ENCODE measurements around the gene CMKLR1. TPM values are rescaled to one million over a fixed set of nuclear protein-coding genes. Genes with fewer than 3 reads are reported as not detected.
A peak's percentile ranks its signal among the peaks of the same experiment; 100 is the strongest.

CMKLR1 gene
- total and polyA plus RNA-seq, 10 of the 15 experiments (the other 5 are each of a cell fraction or from before 2014, with no cell fraction given), result 13.8 to 52.3 (median 26.2) TPM

DNA sequence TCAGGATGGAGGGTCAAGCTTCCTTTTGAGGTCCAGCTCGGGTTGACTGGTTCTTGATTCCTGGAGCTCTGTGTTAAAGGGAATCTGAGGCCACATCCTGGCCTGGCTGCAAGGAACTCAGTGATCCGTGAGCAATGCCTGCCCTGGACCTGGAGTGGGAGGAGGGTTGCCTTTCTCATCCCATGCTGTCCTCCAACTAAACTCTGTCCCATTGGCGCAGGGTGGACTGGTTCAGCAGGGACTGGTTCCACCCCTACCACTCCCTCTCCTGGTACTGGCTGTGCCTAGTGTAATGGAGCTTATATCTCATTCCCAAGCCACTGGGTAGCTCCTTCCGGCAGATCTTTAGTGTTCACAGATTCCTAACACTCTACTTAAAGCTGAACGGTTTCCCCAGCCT, 3.9 kb upstream of the CMKLR1 start (continued):
- TF ChIP-seq, protein P1, sequence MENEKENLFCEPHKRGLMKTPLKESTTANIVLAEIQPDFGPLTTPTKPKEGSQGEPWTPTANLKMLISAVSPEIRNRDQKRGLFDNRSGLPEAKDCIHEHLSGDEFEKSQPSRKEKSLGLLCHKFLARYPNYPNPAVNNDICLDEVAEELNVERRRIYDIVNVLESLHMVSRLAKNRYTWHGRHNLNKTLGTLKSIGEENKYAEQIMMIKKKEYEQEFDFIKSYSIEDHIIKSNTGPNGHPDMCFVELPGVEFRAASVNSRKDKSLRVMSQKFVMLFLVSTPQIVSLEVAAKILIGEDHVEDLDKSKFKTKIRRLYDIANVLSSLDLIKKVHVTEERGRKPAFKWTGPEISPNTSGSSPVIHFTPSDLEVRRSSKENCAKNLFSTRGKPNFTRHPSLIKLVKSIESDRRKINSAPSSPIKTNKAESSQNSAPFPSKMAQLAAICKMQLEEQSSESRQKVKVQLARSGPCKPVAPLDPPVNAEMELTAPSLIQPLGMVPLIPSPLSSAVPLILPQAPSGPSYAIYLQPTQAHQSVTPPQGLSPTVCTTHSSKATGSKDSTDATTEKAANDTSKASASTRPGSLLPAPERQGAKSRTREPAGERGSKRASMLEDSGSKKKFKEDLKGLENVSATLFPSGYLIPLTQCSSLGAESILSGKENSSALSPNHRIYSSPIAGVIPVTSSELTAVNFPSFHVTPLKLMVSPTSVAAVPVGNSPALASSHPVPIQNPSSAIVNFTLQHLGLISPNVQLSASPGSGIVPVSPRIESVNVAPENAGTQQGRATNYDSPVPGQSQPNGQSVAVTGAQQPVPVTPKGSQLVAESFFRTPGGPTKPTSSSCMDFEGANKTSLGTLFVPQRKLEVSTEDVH (IDR thresholded peaks at IDR 0.05; ENCODE audit: low read depth, partially characterized antibody), result no peak
- no peak for TF ChIP-seq ZNF217 (IDR thresholded peaks at IDR 0.05)
- TF ChIP-seq TARDBP (IDR thresholded peaks at IDR 0.05; ENCODE audit: borderline replicate concordance), result no peak
- TF ChIP-seq, protein P2, sequence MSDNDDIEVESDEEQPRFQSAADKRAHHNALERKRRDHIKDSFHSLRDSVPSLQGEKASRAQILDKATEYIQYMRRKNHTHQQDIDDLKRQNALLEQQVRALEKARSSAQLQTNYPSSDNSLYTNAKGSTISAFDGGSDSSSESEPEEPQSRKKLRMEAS (IDR thresholded peaks at IDR 0.05; ENCODE audit: low read depth, low read length), result no peak

DNA sequence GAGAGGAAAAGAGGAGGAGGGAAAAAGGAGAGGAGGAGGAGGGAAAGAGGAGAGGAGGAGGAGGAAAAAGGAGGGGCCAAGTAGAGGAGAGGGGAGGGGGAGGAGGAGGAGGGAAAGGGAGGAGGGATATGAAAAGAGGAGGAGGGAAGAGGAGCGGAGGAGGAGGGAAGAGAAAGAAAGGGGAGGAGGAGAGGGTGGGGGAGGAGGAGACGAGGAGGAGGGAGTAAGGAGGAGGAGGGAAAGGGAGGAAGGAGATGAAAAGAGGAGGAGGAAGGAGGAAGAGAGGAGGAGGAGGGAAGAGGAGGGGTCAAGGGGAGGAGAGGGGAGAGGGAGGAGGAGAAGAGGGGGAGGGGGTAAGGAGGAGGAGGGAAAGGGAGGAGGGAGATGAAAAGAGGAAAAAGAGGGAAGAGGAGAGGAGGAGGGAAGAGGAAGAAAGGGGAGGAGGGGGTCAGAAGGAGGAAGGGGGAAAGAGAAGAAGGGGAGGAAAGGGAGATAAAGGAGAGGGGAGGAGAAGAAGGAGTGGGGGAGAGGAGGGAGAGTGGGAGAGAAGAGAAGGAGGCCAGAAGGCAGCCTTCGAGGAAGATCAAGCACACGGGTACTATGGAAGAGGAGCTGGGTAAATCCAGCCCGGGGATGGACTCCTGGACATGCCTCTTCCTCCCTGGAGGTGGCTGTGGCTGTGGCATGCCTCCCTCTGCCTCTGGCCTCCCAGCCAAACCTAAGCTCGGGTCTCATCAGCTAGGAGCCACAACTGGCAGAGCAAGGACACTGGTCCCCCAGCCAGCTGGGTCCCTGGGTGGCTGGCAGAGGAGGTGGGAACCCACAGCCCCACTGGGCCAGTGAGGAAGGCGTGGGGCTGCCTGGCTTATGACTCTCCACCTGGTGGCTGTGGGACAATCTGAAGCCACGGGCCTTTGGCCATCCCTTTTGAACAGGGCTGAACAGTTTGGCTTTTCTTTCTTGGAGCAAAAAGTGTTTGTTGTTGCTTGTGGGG, 3.0 kb upstream of the CMKLR1 start:
- H3K79me2 ChIP-seq (ENCODE audit: control insufficient read depth, insufficient read depth, low read length), result no peaks in the 10 kb centered on the region
- no peak overlapping the region for H3K4me3 ChIP-seq
- CTCF ChIA-PET, result no interaction called here
- no peaks in the 10 kb centered on the region for H3K36me3 ChIP-seq (ENCODE audit: control insufficient read depth in 2 of 2, insufficient read depth in 2 of 2, low read length in 1 of 2)
- WGBS (ENCODE audit: insufficient coverage, insufficient replicate concordance, low lambda C conversion rate, missing lambda C conversion rate), result 32% methylated on average over 8 of the region's 8 CpGs
- H3K27me3 ChIP-seq (replicated peaks in 1 of 2; ENCODE audit: control insufficient read depth in 2 of 2, insufficient read depth in 2 of 2, low read length in 1 of 2), result no peaks in the 10 kb centered on the region
- H3K27ac ChIP-seq (ENCODE audit: control insufficient read depth, insufficient read depth), result no peak overlapping the region
- H3K9ac ChIP-seq (ENCODE audit: control insufficient read depth, insufficient read depth, low read length), result no peak overlapping the region
- ATAC-seq (peak; percentile 18), FAIRE-seq (no peak), DNase-seq (ENCODE audit: low read depth, low spot score) (no peak)
- H3K4me2 ChIP-seq (ENCODE audit: control insufficient read depth, insufficient read depth), result no peak overlapping the region
- H4K20me1 ChIP-seq (ENCODE audit: control insufficient read depth, insufficient read depth), result no peaks in the 10 kb centered on the region
- H3K4me1 ChIP-seq (ENCODE audit: control insufficient read depth, insufficient read depth, low read length), result peaks cover 22% of the 10 kb centered on the region
- intact Hi-C loops (cut with micrococcal nuclease; ENCODE audit: unreplicated experiment) (no loop called here), in situ Hi-C loops (cut with MboI) (no loop called here)
- RAD21 ChIA-PET (ENCODE audit: unreplicated experiment), result interaction anchor here (1.3 kb wide), 1 partner anchor 8 kb away, joined by 3 read pairs; no protein-coding TSS in a partner anchor
- no peak overlapping the region for H2AFZ ChIP-seq (ENCODE audit: control insufficient read depth, low read depth, low read length)
- POLR2A ChIA-PET, result interaction anchor here (0.7 kb wide), 1 partner anchor 253 kb away, joined by 3 read pairs; no protein-coding TSS in a partner anchor
- BruUV-seq (replicated peaks), result no TSS peak
- SMC1A ChIA-PET (ENCODE audit: uncharacterized antibody, unreplicated experiment), result no interaction called here
- peaks cover 3% of the 10 kb centered on the region; the same call in 2 of the 3 replicates for H3K9me3 ChIP-seq (replicated peaks; ENCODE audit: control insufficient read depth, insufficient read depth, low read length)
- TF ChIP-seq, protein P3, sequence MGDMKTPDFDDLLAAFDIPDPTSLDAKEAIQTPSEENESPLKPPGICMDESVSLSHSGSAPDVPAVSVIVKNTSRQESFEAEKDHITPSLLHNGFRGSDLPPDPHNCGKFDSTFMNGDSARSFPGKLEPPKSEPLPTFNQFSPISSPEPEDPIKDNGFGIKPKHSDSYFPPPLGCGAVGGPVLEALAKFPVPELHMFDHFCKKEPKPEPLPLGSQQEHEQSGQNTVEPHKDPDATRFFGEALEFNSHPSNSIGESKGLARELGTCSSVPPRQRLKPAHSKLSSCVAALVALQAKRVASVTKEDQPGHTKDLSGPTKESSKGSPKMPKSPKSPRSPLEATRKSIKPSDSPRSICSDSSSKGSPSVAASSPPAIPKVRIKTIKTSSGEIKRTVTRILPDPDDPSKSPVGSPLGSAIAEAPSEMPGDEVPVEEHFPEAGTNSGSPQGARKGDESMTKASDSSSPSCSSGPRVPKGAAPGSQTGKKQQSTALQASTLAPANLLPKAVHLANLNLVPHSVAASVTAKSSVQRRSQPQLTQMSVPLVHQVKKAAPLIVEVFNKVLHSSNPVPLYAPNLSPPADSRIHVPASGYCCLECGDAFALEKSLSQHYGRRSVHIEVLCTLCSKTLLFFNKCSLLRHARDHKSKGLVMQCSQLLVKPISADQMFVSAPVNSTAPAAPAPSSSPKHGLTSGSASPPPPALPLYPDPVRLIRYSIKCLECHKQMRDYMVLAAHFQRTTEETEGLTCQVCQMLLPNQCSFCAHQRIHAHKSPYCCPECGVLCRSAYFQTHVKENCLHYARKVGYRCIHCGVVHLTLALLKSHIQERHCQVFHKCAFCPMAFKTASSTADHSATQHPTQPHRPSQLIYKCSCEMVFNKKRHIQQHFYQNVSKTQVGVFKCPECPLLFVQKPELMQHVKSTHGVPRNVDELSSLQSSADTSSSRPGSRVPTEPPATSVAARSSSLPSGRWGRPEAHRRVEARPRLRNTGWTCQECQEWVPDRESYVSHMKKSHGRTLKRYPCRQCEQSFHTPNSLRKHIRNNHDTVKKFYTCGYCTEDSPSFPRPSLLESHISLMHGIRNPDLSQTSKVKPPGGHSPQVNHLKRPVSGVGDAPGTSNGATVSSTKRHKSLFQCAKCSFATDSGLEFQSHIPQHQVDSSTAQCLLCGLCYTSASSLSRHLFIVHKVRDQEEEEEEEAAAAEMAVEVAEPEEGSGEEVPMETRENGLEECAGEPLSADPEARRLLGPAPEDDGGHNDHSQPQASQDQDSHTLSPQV (IDR thresholded peaks at IDR 0.05), result no peak
- no peak for TF ChIP-seq NFIC (IDR thresholded peaks at IDR 0.05; ENCODE audit: low read depth, low read length)
- no peak for TF ChIP-seq TCF7 (IDR thresholded peaks at IDR 0.05; ENCODE audit: borderline replicate concordance)
- TF ChIP-seq, protein P4, sequence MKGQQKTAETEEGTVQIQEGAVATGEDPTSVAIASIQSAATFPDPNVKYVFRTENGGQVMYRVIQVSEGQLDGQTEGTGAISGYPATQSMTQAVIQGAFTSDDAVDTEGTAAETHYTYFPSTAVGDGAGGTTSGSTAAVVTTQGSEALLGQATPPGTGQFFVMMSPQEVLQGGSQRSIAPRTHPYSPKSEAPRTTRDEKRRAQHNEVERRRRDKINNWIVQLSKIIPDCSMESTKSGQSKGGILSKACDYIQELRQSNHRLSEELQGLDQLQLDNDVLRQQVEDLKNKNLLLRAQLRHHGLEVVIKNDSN (IDR thresholded peaks at IDR 0.05; ENCODE audit: borderline replicate concordance, extremely low read length, insufficient read depth, low read depth, low read length), result no peak
- TF ChIP-seq CHD2 (IDR thresholded peaks at IDR 0.05; ENCODE audit: borderline replicate concordance, low read depth, low read length), result no peak
- no peak for TF ChIP-seq KDM1A (IDR thresholded peaks at IDR 0.05; ENCODE audit: borderline replicate concordance)
- TF ChIP-seq JUNB (IDR thresholded peaks at IDR 0.05), result no peak
- TF ChIP-seq TBL1XR1 (IDR thresholded peaks at IDR 0.05; ENCODE audit: low read depth, low read length), result no peak
- TF ChIP-seq IKZF1 (conservative IDR thresholded peaks at IDR 0.05), result no peak
